Breast epithelium (tissue), 3 donors: ENCODE data around the gene NUMA1.

Source experiments
- POLR2A ChIP-seq: fragments of 450-650 bp; IDR thresholded peaks from one replicate; pipeline ENCODE4 v1.6.1; 2016; ENCODE audit warnings: antibody characterized with exemption, mild to moderate bottlenecking, moderate library complexity
- POLR2AphosphoS5 ChIP-seq, 3 donors: sonication (generic); formaldehyde crosslinking; IDR thresholded peaks; one replicate each; pipeline ENCODE4 v1.6.1; 2017; ENCODE audit warnings: antibody characterized with exemption in 3 of 3
- TF ChIP-seq, protein P1 (sequence below), 3 donors: fragments of 450-650 bp; IDR thresholded peaks; one replicate each; pipeline ENCODE4 v1.5.1; 2016 to 2017; ENCODE audit warnings: antibody characterized with exemption in 3 of 3, mild to moderate bottlenecking in 3 of 3, moderate library complexity in 3 of 3

DNA sequence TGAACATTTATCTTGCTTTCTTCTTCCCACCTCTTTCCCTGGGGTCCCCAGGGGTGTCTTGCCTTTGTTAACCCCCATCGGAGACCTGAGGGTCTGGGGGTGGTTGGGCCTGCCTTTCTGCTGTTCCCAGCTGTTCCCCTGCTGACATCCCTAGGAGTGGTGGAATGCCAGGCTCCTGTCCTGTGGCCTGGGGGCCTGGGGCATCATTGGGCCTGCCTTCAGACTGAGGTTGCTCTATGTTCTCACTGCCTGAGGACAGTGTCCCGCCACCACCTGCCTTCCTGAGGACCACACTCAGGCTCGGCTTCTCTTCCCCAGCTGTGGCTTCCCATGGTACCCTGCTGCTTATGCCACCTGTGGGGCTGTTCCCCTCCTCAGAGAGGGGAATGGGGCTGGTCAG lies 82.7 kb downstream of the NUMA1 start:
- TF ChIP-seq, protein P1, sequence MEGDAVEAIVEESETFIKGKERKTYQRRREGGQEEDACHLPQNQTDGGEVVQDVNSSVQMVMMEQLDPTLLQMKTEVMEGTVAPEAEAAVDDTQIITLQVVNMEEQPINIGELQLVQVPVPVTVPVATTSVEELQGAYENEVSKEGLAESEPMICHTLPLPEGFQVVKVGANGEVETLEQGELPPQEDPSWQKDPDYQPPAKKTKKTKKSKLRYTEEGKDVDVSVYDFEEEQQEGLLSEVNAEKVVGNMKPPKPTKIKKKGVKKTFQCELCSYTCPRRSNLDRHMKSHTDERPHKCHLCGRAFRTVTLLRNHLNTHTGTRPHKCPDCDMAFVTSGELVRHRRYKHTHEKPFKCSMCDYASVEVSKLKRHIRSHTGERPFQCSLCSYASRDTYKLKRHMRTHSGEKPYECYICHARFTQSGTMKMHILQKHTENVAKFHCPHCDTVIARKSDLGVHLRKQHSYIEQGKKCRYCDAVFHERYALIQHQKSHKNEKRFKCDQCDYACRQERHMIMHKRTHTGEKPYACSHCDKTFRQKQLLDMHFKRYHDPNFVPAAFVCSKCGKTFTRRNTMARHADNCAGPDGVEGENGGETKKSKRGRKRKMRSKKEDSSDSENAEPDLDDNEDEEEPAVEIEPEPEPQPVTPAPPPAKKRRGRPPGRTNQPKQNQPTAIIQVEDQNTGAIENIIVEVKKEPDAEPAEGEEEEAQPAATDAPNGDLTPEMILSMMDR (IDR thresholded peaks at IDR 0.05): no peak
- TF ChIP-seq POLR2A (no peak), POLR2AphosphoS5 (IDR thresholded peaks at IDR 0.05) (no peak)
